ENCODE measurements around the gene CNOT6. TPM values are rescaled to one million over a fixed set of nuclear protein-coding genes. Genes with fewer than 3 reads are reported as not detected.
"Not testable (repeated sequence)": the region's sequence is repeated elsewhere in the genome, so short reads cannot be mapped to it uniquely, and the experiment has no call there.

CNOT6 gene
- total RNA-seq (2014; rRNA removed; shearing (Covaris generic)), result 19.0 and 21.5 TPM in 2 replicates
- 11.2 and 19.8 TPM in 2 replicates for polyA plus RNA-seq (2014; cell fraction: nucleus; rRNA removed)

- peak; percentile 88 for DNase-seq (ENCODE audit: extremely low read depth, low read depth)
These were observed at the start of gene CNOT6 for GRCh38 chr5:180494060-180494509. TSS of gene CNOT6 (plus strand) at chr5:180494379. CDS start at chr5:180529277, 34,898 bp downstream.

- no peak for DNase-seq (ENCODE audit: extremely low read depth, low read depth)
These were observed 39.4 kb upstream of the CNOT6 start for GRCh38 chr5:180454752-180455151.

- no peak for DNase-seq (ENCODE audit: extremely low read depth, low read depth)
These were observed 38.3 kb upstream of the CNOT6 start for GRCh38 chr5:180455872-180456271.

- no peak for DNase-seq (ENCODE audit: extremely low read depth, low read depth)
These were observed 37.4 kb upstream of the CNOT6 start for GRCh38 chr5:180456792-180457191.

GRCh38 chr5:180458852-180459673, 35.1 kb upstream of the CNOT6 start:
- DNase-seq (ENCODE audit: extremely low read depth, low read depth), result not testable (repeated sequence)

- DNase-seq (ENCODE audit: extremely low read depth, low read depth), result not testable (repeated sequence)
These were observed 34.5 kb upstream of the CNOT6 start for GRCh38 chr5:180459674-180460142.

GRCh38 chr5:180460834-180461233, 33.3 kb upstream of the CNOT6 start:
- DNase-seq (ENCODE audit: extremely low read depth, low read depth), result no peak

- DNase-seq (ENCODE audit: extremely low read depth, low read depth), result no peak
These were observed 32.9 kb upstream of the CNOT6 start for GRCh38 chr5:180461303-180461702.

- no peak for DNase-seq (ENCODE audit: extremely low read depth, low read depth)
These were observed 30.8 kb upstream of the CNOT6 start for GRCh38 chr5:180463216-180463900.

GRCh38 chr5:180463916-180464602, 30.1 kb upstream of the CNOT6 start:
- no peak for DNase-seq (ENCODE audit: extremely low read depth, low read depth)

GRCh38 chr5:180464603-180464970, 29.6 kb upstream of the CNOT6 start:
- DNase-seq (ENCODE audit: extremely low read depth, low read depth), result no peak

GRCh38 chr5:180465052-180465451, 29.1 kb upstream of the CNOT6 start:
- DNase-seq (ENCODE audit: extremely low read depth, low read depth), result not testable (repeated sequence)

- DNase-seq (ENCODE audit: extremely low read depth, low read depth), result no peak
These were observed 27.9 kb upstream of the CNOT6 start for GRCh38 chr5:180466316-180466715.

- peak; percentile 90 for DNase-seq (ENCODE audit: extremely low read depth, low read depth)
These were observed 26.9 kb upstream of the CNOT6 start for GRCh38 chr5:180467028-180467975.

GRCh38 chr5:180467989-180468731, 26.0 kb upstream of the CNOT6 start:
- no peak for DNase-seq (ENCODE audit: extremely low read depth, low read depth)

GRCh38 chr5:180468732-180469585, 25.2 kb upstream of the CNOT6 start:
- no peak for DNase-seq (ENCODE audit: extremely low read depth, low read depth)

- DNase-seq (ENCODE audit: extremely low read depth, low read depth), result no peak
These were observed 24.7 kb upstream of the CNOT6 start for GRCh38 chr5:180469586-180469865.

- DNase-seq (ENCODE audit: extremely low read depth, low read depth), result no peak
These were observed 24.3 kb upstream of the CNOT6 start for GRCh38 chr5:180469866-180470265.

Data from NCI-H460 (cell line).